GM21360 (cell line): Measurements from ENCODE around the gene TTLL8.

Experiments used
- ATAC-seq: cut with Tn5 transposase; IDR thresholded peaks from one replicate; pipeline ENCODE4 v1.9.1; 2021; ENCODE audit warnings: mild to moderate bottlenecking, moderate library complexity; ENCODE audit not compliant: unreplicated experiment

The TTLL8 gene

GRCh38 chr22:50062509-50063135, 4.5 kb upstream of the TTLL8 start:
- no peak for ATAC-seq

- no peak for ATAC-seq
These were observed 3.8 kb upstream of the TTLL8 start for GRCh38 chr22:50061824-50062355.

DNA sequence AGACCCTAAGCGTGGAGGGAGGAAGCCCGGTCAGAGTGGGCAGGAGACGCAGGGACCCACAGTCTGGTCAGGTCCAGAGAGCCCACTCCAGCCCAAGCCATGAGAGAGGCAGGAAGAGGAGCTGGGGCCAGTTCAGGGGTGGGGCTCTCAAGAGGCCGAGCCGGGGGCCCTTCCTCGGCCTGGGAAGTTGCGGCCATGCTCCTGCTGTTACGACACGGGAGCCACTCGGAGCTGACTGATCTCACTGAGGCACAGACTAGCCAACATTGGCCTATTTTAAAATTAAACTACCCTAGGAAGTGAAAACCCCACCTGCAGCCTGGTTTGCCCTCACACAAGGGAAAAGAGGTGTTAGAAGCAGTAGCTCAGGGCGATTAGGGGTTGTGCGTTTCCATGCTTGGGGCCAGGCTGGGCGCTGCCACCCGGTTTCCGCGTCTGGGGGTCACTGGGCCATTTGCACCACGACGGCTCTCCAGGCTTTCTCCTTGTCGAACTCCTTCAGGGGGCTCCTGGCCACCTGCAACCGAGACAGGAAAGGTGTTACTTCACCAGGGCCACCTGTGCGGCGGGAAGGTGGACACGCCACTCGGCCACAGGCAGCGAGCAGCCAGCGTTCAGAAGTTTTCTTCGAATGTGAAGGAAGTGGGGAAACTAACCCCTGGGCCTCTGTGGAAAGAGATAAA, 3.2 kb upstream of the TTLL8 start:
- no peak for ATAC-seq

GRCh38 chr22:50060441-50061140, 2.5 kb upstream of the TTLL8 start:
- ATAC-seq: no peak

GRCh38 chr22:50059881-50060262, 1.8 kb upstream of the TTLL8 start:
- no peak for ATAC-seq

GRCh38 chr22:50058906-50059880, 1.1 kb upstream of the TTLL8 start:
- ATAC-seq: no peak

- ATAC-seq: no peak
These were observed 629 bp downstream of the TTLL8 start for GRCh38 chr22:50057278-50058060.

- ATAC-seq: no peak
These were observed 1.7 kb downstream of the TTLL8 start for GRCh38 chr22:50056214-50056972.

GRCh38 chr22:50053861-50054260, 4.2 kb downstream of the TTLL8 start:
- no peak for ATAC-seq

GRCh38 chr22:50051930-50052329, 6.2 kb downstream of the TTLL8 start:
- ATAC-seq: no peak

- no peak for ATAC-seq
These were observed 8.6 kb downstream of the TTLL8 start for GRCh38 chr22:50049299-50050195.

DNA sequence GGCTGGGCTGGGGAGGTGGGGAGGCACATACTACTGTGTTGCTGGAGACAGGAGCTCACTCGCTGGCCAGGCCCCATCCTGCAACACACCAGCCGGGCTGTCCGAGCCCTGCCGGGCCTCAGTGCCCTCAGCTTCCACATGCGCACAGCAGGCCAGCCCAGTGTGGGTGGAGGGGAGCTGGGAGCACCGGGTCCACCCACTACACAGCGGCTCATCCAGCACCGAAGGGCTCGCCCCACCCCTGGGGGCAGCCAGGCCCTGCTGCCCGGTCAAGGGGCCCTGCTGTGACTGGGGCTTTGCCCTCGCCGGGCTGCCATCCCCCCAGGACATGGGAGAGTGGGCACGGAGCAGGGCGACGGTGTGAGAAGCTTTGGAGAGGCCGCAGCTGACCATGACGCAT, 9.3 kb downstream of the TTLL8 start:
- ATAC-seq: no peak

- ATAC-seq: no peak
These were observed 9.9 kb downstream of the TTLL8 start for GRCh38 chr22:50048061-50048765.

- no peak for ATAC-seq
These were observed 10.8 kb downstream of the TTLL8 start for GRCh38 chr22:50047346-50047745.

DNA sequence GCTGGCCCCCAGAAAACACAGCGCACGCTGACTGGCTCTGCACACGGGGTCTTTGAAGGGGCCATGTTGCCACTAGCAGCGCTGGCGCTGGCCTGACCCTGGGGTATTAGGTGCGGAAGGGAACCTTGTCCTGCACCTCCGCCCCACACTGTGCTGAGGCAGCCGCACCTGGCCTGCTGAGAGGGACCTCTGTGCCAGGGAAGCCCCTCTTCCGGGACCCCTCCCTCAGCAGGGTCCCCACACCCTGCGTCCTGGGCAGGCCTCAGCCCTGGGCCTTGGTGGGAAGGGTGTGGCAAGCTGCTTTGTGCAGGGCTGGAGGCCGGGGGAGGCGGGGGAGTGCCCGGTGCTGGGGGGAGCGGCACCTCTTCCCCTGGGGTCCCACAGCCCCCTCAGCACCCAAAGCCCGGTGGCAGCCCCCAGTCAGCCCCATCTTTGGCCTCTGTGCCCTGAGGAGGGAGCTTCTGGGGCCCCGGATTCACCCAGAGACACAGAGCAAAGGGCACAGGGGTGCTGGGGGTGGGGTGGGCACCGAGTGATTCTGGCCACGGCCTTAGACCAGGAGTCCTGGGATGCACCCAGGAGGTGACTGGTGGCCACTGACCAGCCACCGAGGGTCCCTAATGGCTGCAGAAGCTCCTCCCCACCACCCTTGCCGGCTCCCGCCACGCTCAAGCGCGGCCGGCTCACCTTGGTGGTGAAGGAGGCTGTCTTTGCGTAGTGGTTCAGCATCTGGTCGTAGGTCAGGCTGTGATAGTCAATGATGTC, 11.4 kb downstream of the TTLL8 start:
- no peak for ATAC-seq

DNA sequence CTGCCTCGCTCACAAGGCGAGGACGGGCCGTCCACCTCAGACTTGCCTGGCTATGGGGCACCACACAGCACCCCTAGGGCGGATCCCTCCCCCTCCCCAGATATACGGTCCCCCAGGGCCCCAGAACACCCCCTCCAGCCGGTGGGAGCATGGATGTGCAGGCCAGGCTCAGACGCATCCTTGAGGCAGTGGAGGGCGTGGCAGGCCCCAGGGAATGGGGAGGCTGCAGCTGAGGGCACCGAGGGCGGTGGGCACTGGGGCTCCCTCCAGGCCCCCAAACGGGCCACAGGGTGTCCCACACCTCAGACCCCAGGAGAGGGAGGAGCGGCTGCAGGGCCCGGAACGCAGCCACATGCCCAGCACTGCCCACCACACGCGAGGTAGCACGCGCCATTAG, 12.1 kb downstream of the TTLL8 start:
- ATAC-seq: no peak
